ENCODE data around the gene LOXL3.

The LOXL3 gene

GRCh38 chr2:74531666-74532065 is 22.1 kb downstream of the LOXL3 start:
- no peak for DNase-seq (ENCODE audit: low read depth)
- peak overlapping the region; percentile 99; the same call in 1 of the 2 replicates for H3K4me3 ChIP-seq (ENCODE audit: low read length)
- TF ChIP-seq, protein P1, sequence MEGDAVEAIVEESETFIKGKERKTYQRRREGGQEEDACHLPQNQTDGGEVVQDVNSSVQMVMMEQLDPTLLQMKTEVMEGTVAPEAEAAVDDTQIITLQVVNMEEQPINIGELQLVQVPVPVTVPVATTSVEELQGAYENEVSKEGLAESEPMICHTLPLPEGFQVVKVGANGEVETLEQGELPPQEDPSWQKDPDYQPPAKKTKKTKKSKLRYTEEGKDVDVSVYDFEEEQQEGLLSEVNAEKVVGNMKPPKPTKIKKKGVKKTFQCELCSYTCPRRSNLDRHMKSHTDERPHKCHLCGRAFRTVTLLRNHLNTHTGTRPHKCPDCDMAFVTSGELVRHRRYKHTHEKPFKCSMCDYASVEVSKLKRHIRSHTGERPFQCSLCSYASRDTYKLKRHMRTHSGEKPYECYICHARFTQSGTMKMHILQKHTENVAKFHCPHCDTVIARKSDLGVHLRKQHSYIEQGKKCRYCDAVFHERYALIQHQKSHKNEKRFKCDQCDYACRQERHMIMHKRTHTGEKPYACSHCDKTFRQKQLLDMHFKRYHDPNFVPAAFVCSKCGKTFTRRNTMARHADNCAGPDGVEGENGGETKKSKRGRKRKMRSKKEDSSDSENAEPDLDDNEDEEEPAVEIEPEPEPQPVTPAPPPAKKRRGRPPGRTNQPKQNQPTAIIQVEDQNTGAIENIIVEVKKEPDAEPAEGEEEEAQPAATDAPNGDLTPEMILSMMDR (conservative IDR thresholded peaks at IDR 0.05; ENCODE audit: low read length), result no peak

DNA sequence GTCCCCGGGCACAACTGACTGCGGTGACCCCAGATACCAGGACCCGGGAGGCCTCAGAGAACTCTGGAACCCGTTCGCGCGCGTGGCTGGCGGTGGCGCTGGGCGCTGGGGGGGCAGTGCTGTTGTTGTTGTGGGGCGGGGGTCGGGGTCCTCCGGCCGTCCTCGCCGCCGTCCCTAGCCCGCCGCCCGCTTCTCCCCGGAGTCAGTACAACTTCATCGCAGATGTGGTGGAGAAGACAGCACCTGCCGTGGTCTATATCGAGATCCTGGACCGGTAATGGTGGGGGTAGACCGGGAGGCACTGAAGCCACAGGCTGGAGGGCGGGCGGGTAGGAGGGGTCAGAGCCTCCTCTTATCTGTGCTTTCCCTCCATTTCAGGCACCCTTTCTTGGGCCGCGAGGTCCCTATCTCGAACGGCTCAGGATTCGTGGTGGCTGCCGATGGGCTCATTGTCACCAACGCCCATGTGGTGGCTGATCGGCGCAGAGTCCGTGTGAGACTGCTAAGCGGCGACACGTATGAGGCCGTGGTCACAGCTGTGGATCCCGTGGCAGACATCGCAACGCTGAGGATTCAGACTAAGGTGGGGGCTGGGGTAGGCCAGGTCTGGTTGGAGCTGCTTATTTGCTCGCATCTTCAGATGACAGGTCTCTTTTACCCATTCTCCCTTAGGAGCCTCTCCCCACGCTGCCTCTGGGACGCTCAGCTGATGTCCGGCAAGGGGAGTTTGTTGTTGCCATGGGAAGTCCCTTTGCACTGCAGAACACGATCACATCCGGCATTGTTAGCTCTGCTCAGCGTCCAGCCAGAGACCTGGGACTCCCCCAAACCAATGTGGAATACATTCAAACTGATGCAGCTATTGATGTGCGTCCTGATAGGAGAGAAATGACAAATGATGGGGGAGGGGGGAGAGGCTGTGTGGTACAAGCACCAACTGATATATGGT is 23.2 kb downstream of the LOXL3 start:
- TF ChIP-seq, protein P1 (conservative IDR thresholded peaks at IDR 0.05; ENCODE audit: low read length), result no peak
- H3K4me3 ChIP-seq (ENCODE audit: low read length), result peak overlapping the region; percentile 99
- DNase-seq (ENCODE audit: low read depth), result peak; percentile 51

DNA sequence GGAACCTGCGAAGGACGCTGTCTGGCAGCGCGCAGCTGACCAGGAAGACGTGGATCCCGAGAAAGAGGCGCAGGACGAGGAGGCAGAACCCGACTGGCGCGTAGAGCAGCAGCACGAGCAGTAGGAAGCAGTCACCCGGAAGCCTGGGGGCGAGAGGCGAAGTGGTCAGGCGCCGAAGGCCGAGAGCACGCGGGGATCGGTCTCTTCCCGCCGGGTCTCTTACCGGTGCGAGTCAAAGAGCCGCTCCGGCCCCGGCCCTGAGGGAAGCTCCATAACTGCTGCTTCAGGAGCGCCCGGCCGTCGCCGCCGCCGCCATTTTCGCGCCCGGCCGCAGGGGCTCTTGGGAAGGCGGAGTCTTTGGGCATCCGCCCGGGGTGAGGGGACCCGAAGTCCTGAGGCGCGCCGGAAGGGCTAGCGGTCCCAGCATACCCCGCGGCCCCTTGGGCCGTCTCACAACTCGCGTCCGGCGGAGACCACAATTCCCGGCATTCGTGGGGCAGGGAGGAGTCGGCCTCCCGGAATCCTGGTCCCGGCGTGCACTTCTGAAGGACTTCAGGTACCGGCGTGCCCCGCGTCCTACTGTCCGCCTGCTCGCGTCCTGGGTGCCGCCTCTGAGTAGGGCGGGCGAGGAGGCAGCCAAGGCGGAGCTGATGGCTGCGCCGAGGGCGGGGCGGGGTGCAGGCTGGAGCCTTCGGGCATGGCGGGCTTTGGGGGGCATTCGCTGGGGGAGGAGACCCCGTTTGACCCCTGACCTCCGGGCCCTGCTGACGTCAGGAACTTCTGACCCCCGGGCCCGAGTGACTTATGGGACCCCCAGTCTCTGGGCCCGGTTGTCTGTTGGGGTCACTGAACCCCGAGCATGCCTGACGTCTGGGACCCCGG is 24.1 kb downstream of the LOXL3 start, which contains the start of the genes AUP1 and HTRA2:
Gene AUP1 (minus strand): TSS at position 350 of the 882 bp plus-strand sequence. CDS start 77 bp downstream, at position 273.
Gene HTRA2 (plus strand): TSS at position 577 of the 882 bp plus-strand sequence. CDS start 74 bp downstream, at position 651.
- TF ChIP-seq, protein P1 (conservative IDR thresholded peaks at IDR 0.05; ENCODE audit: low read length), result no peak

GRCh38 chr2:74528600-74529356 is 25.0 kb downstream of the LOXL3 start:
- TF ChIP-seq, protein P1 (conservative IDR thresholded peaks at IDR 0.05; ENCODE audit: low read length), result no peak; the same call in 1 of the 2 replicates
- peak overlapping the region; percentile 99 for H3K4me3 ChIP-seq (ENCODE audit: low read length)
- no peak for DNase-seq (ENCODE audit: low read depth)

More for the DNA sequence above, 24.1 kb downstream of the LOXL3 start, which contains the start of the genes AUP1 and HTRA2:
- H3K4me3 ChIP-seq (ENCODE audit: low read length), result peak within 1 kb of the TSS; percentile 99
- peak; percentile 99 for DNase-seq (ENCODE audit: low read depth)

- TF ChIP-seq, protein P1 (conservative IDR thresholded peaks at IDR 0.05; ENCODE audit: low read length), result no peak
- H3K4me3 ChIP-seq (ENCODE audit: low read length), result no peak overlapping the region
- no peak for DNase-seq (ENCODE audit: low read depth)
Observed at GRCh38 chr2:74527741-74528140, 26.0 kb downstream of the LOXL3 start.

DNA sequence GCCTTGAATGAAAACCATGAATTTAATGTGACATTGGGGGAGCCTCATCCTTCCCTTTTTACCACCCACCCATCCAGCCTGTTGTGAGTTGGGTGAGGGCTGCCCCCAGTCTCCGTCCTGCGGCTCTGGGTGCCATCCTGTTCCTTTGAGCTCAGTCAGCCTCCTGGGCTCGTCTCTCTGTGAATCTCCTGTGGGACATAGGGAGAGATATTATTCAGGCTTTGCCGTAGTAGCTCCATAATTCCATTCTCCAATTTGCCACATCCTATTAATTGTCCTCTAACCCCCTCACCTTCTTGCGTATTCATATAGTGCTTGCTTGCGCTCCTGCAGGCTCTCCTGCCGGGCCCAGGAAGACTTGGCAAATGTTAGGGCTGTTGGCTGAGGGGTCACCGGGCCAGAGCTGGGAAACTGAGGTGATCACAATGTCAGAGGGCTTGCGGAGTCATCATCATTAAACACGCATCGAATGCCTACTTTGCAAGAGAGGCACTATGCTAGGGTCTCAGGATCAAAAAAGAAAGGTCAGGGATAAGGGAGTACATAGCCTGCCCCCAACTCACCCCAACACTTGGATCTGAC is 27.0 kb downstream of the LOXL3 start:
- DNase-seq (ENCODE audit: low read depth), result no peak
- TF ChIP-seq, protein P1 (conservative IDR thresholded peaks at IDR 0.05; ENCODE audit: low read length), result no peak
- H3K4me3 ChIP-seq (ENCODE audit: low read length), result no peak overlapping the region
